Measurements from ENCODE around the gene CPT2. TPM values are rescaled to one million over a fixed set of nuclear protein-coding genes. Genes with fewer than 3 reads are reported as not detected.
A peak's percentile ranks its signal among the peaks of the same experiment; 100 is the strongest.

Gene CPT2
- total and polyA plus RNA-seq, 2 of the 13 experiments (the other 11 are each of a cell fraction or from before 2014, with no cell fraction given): 12.6 to 14.6 TPM

DNA sequence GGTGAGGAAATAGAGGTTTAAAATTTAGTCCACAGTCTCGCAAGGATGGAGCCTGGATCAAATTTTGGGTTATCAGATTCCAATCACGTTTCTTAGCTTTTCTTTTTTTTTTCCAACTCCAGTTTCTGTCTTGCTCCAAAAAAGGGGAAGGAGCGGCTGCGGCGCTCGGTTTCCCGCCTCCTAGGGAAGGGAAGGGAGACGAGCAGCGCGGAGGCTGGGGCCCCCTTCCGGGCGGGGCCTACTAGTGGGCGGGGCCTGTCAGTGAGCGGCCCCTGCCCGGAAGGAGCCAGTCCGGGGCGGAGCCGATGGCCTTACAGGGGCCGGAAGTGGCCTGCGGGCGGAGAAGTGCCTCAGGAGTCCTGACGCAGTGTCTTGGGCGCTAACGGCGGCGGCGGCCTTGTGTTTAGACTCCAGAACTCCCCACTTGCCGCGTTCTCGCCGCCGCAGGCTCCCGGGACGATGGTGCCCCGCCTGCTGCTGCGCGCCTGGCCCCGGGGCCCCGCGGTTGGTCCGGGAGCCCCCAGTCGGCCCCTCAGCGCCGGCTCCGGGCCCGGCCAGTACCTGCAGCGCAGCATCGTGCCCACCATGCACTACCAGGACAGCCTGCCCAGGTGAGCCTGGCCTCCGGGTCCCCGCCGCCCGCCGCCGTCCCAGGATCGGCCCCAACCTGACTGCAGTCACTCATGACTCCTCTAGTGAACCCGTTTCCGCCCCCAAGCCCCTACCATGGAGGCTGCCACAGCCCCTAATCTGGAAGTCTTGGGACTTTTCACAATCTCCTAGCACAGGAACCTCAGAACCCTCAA lies at the start of gene CPT2 (continued):
- TF ChIP-seq, protein P1, sequence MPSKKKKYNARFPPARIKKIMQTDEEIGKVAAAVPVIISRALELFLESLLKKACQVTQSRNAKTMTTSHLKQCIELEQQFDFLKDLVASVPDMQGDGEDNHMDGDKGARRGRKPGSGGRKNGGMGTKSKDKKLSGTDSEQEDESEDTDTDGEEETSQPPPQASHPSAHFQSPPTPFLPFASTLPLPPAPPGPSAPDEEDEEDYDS (CRISPR knock-in tag; IDR thresholded peaks at IDR 0.05): peak; percentile 67
- TF ChIP-seq HNF4A (CRISPR knock-in tag; IDR thresholded peaks at IDR 0.05): peak; percentile 1; the same call in 1 of the 2 replicates
- no peak for TF ChIP-seq ZNF256 (CRISPR knock-in tag; conservative IDR thresholded peaks at IDR 0.05)
- TF ChIP-seq MED1 (CRISPR knock-in tag; IDR thresholded peaks at IDR 0.05): peak; percentile 20
- TF ChIP-seq, protein P2, sequence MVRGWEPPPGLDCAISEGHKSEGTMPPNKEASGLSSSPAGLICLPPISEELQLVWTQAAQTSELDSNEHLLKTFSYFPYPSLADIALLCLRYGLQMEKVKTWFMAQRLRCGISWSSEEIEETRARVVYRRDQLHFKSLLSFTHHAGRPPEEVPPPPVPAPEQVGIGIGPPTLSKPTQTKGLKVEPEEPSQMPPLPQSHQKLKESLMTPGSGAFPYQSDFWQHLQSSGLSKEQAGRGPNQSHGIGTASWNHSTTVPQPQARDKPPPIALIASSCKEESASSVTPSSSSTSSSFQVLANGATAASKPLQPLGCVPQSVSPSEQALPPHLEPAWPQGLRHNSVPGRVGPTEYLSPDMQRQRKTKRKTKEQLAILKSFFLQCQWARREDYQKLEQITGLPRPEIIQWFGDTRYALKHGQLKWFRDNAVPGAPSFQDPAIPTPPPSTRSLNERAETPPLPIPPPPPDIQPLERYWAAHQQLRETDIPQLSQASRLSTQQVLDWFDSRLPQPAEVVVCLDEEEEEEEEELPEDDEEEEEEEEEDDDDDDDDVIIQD (CRISPR knock-in tag; IDR thresholded peaks at IDR 0.05; ENCODE audit: low read depth): peak; percentile 60; the same call in 1 of the 2 replicates
- no peak for TF ChIP-seq CHD2 (IDR thresholded peaks at IDR 0.05; ENCODE audit: low read depth, low read length)
- peak; percentile 16; the same call in 1 of the 2 replicates for TF ChIP-seq ZKSCAN8 (CRISPR knock-in tag; IDR thresholded peaks at IDR 0.05; ENCODE audit: borderline replicate concordance)
- TF ChIP-seq KMT2B (CRISPR knock-in tag; IDR thresholded peaks at IDR 0.05): peak; percentile 27; the same call in 1 of the 2 replicates
- peak; percentile 60; the same call in 1 of the 2 replicates for TF ChIP-seq THAP11 (CRISPR knock-in tag; IDR thresholded peaks at IDR 0.05)
- TF ChIP-seq, protein P3, sequence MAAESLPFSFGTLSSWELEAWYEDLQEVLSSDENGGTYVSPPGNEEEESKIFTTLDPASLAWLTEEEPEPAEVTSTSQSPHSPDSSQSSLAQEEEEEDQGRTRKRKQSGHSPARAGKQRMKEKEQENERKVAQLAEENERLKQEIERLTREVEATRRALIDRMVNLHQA (CRISPR knock-in tag; IDR thresholded peaks at IDR 0.05): no peak
- TF ChIP-seq PPARG (CRISPR knock-in tag; conservative IDR thresholded peaks at IDR 0.05): peak; percentile 10; the same call in 1 of the 2 replicates
- TF ChIP-seq, protein P4, sequence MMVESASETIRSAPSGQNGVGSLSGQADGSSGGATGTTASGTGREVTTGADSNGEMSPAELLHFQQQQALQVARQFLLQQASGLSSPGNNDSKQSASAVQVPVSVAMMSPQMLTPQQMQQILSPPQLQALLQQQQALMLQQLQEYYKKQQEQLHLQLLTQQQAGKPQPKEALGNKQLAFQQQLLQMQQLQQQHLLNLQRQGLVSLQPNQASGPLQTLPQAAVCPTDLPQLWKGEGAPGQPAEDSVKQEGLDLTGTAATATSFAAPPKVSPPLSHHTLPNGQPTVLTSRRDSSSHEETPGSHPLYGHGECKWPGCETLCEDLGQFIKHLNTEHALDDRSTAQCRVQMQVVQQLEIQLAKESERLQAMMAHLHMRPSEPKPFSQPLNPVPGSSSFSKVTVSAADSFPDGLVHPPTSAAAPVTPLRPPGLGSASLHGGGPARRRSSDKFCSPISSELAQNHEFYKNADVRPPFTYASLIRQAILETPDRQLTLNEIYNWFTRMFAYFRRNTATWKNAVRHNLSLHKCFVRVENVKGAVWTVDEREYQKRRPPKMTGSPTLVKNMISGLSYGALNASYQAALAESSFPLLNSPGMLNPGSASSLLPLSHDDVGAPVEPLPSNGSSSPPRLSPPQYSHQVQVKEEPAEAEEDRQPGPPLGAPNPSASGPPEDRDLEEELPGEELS (CRISPR knock-in tag; IDR thresholded peaks at IDR 0.05): no peak
- TF ChIP-seq ZNF563 (CRISPR knock-in tag; IDR thresholded peaks at IDR 0.05): peak; percentile 52; the same call in 1 of the 2 replicates
- TF ChIP-seq MTF2 (CRISPR knock-in tag; IDR thresholded peaks at IDR 0.05; ENCODE audit: borderline replicate concordance): no peak; the same call in 1 of the 2 replicates
- no peak for TF ChIP-seq ZBTB7A (CRISPR knock-in tag; IDR thresholded peaks at IDR 0.05)
- TF ChIP-seq, protein P5, sequence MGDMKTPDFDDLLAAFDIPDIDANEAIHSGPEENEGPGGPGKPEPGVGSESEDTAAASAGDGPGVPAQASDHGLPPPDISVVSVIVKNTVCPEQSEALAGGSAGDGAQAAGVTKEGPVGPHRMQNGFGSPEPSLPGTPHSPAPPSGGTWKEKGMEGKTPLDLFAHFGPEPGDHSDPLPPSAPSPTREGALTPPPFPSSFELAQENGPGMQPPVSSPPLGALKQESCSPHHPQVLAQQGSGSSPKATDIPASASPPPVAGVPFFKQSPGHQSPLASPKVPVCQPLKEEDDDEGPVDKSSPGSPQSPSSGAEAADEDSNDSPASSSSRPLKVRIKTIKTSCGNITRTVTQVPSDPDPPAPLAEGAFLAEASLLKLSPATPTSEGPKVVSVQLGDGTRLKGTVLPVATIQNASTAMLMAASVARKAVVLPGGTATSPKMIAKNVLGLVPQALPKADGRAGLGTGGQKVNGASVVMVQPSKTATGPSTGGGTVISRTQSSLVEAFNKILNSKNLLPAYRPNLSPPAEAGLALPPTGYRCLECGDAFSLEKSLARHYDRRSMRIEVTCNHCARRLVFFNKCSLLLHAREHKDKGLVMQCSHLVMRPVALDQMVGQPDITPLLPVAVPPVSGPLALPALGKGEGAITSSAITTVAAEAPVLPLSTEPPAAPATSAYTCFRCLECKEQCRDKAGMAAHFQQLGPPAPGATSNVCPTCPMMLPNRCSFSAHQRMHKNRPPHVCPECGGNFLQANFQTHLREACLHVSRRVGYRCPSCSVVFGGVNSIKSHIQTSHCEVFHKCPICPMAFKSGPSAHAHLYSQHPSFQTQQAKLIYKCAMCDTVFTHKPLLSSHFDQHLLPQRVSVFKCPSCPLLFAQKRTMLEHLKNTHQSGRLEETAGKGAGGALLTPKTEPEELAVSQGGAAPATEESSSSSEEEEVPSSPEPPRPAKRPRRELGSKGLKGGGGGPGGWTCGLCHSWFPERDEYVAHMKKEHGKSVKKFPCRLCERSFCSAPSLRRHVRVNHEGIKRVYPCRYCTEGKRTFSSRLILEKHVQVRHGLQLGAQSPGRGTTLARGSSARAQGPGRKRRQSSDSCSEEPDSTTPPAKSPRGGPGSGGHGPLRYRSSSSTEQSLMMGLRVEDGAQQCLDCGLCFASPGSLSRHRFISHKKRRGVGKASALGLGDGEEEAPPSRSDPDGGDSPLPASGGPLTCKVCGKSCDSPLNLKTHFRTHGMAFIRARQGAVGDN (CRISPR knock-in tag; IDR thresholded peaks at IDR 0.05): peak; percentile 91
- TF ChIP-seq, protein P6, sequence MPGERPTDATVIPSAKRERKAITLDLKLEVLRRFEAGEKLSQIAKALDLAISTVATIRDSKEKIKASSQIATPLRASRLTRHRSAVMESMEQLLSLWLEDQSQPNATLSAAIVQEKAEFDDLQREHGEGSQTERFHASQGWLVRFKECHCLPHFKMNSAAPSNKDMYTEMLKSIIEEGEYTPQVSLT (CRISPR knock-in tag; IDR thresholded peaks at IDR 0.05; ENCODE audit: borderline replicate concordance, low read depth): no peak
- peak; percentile 63; the same call in 1 of the 2 replicates for TF ChIP-seq YEATS4 (CRISPR knock-in tag; IDR thresholded peaks at IDR 0.05; ENCODE audit: borderline replicate concordance)
- TF ChIP-seq POGZ (CRISPR knock-in tag; IDR thresholded peaks at IDR 0.05): peak; percentile 54; the same call in 1 of the 2 replicates
- no peak for TF ChIP-seq ZNF558 (CRISPR knock-in tag; IDR thresholded peaks at IDR 0.05; ENCODE audit: borderline replicate concordance)
